ENCODE measurements around the gene WDR20.

Gene WDR20

GRCh38 chr14:102215576-102216250, 76.0 kb downstream of the WDR20 start:
- DNase-seq = peak in 2 of 58 donors; percentile 29 to 62

GRCh38 chr14:102217399-102217798, 77.7 kb downstream of the WDR20 start:
- DNase-seq = no peak

- no peak for DNase-seq
These were observed 78.3 kb downstream of the WDR20 start for GRCh38 chr14:102217987-102218421.

- DNase-seq = peak in 10 of 58 donors; percentile 19 to 48 (median 30)
These were observed 79.0 kb downstream of the WDR20 start for GRCh38 chr14:102218688-102219087.

GRCh38 chr14:102219316-102219715, 79.6 kb downstream of the WDR20 start:
- no peak for DNase-seq

- DNase-seq = no peak
These were observed 80.3 kb downstream of the WDR20 start for GRCh38 chr14:102220031-102220430.

- DNase-seq = no peak
These were observed 81.3 kb downstream of the WDR20 start for GRCh38 chr14:102221026-102221425.

GRCh38 chr14:102222009-102222575, 82.4 kb downstream of the WDR20 start:
- DNase-seq = no peak

GRCh38 chr14:102222751-102223150, 83.1 kb downstream of the WDR20 start:
- DNase-seq = no peak

- DNase-seq = no peak
These were observed 84.0 kb downstream of the WDR20 start for GRCh38 chr14:102223682-102224081.

- DNase-seq = no peak
These were observed 85.7 kb downstream of the WDR20 start for GRCh38 chr14:102225386-102225785.

- no peak for DNase-seq
These were observed 86.2 kb downstream of the WDR20 start for GRCh38 chr14:102225936-102226335.

- no peak for DNase-seq
These were observed 86.8 kb downstream of the WDR20 start for GRCh38 chr14:102226356-102227125.

GRCh38 chr14:102227184-102227964, 87.7 kb downstream of the WDR20 start:
- DNase-seq = no peak

- DNase-seq = no peak
These were observed 89.5 kb downstream of the WDR20 start for GRCh38 chr14:102229071-102229738.

GRCh38 chr14:102229739-102230092, 90.0 kb downstream of the WDR20 start:
- no peak for DNase-seq

GRCh38 chr14:102230481-102231210, 90.9 kb downstream of the WDR20 start:
- no peak for DNase-seq

GRCh38 chr14:102231476-102232347, 92.0 kb downstream of the WDR20 start:
- DNase-seq = no peak

GRCh38 chr14:102232348-102232625, 92.6 kb downstream of the WDR20 start:
- no peak for DNase-seq

- DNase-seq = no peak
These were observed 93.4 kb downstream of the WDR20 start for GRCh38 chr14:102233081-102233480.
